Peyer's patch (tissue), 4 donors: ENCODE results near the gene FCF1.

Experiments used
- CTCF ChIP-seq, 6 experiments: fragments of 450-650 bp in 4 of 6; fragments of 200-600 bp in 2 of 6; sonication (generic) in 1 of 6; IDR thresholded peaks; one replicate each; pipeline ENCODE4 v1.5.1; 2017 to 2019; ENCODE audit warnings: antibody characterized with exemption in 6 of 6, mild to moderate bottlenecking in 3 of 6, moderate library complexity in 1 of 6
- POLR2A ChIP-seq, 2 donors: fragments of 450-650 bp; IDR thresholded peaks; one replicate each; pipeline ENCODE4 v1.5.1; 2017; ENCODE audit warnings: antibody characterized with exemption in 2 of 2, mild to moderate bottlenecking in 2 of 2, moderate library complexity in 2 of 2

DNA sequence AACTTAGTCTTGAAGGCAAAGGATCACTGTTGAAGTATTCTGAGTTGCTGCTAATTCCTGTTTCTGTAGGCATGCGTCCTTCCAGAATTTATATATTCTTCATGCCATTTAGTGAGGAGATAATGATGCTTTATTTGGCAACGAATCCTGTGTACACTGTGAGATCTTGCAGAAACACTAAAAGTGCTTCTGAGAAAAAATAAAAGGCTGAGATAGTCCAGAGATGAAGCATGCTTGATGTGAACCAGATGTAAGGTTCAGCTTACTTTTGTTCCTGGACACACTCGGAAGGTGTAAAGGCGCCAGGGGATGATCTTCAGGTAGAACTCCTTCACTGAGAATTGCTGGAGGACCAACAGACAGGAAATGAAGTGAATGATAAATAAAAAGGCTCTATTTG, 39.2 kb upstream of the FCF1 start:
- TF ChIP-seq CTCF (IDR thresholded peaks at IDR 0.05) (no peak), POLR2A (IDR thresholded peaks at IDR 0.05) (no peak)
